GM12878 (cell line): Measurements from ENCODE around the gene SLC22A23.

Source experiments
- CHD2 ChIP-seq: IDR thresholded peaks from 2 replicates; pipeline ENCODE4 v1.6.1; 2011; ENCODE audit warnings: low read depth, low read length, improper control_type of control experiment, borderline replicate concordance
- CREB1 ChIP-seq: IDR thresholded peaks from 2 replicates; pipeline ENCODE4 v1.6.1; 2012; ENCODE audit warnings: low read depth, mild to moderate bottlenecking, inconsistent platforms
- EZH2 ChIP-seq: IDR thresholded peaks from 2 replicates; pipeline ENCODE4 v1.6.1; 2012; ENCODE audit warnings: low read depth, mild to moderate bottlenecking, control low read depth, inconsistent platforms, low read length, borderline replicate concordance; ENCODE audit not compliant: control insufficient read depth
- MXI1 ChIP-seq: fragments of 150-350 bp; IDR thresholded peaks from 2 replicates; pipeline ENCODE4 v1.6.1; 2011; ENCODE audit warnings: low read depth, mild to moderate bottlenecking, inconsistent platforms, low read length, improper control_type of control experiment
- POLR2AphosphoS2 ChIP-seq: IDR thresholded peaks from 2 replicates; pipeline ENCODE4 v1.6.1; 2011; ENCODE audit warnings: low read depth, mild to moderate bottlenecking, low read length, improper control_type of control experiment, moderate library complexity
- RFX5 ChIP-seq: IDR thresholded peaks from 2 replicates; pipeline ENCODE4 v1.6.1; 2011; ENCODE audit warnings: low read depth, low read length, improper control_type of control experiment
- SMC3 ChIP-seq: IDR thresholded peaks from 2 replicates; pipeline ENCODE4 v1.6.1; 2011; ENCODE audit warnings: low read length, improper control_type of control experiment, borderline replicate concordance
- SP1 ChIP-seq: IDR thresholded peaks from one replicate; pipeline ENCODE4 v1.6.1; 2011; ENCODE audit warnings: low read depth, low read length
- SUZ12 ChIP-seq: fragments of 200-600 bp; sonication (generic); IDR thresholded peaks from one replicate; pipeline ENCODE4 v1.6.1; 2018; ENCODE audit warnings: antibody characterized with exemption, mild to moderate bottlenecking; ENCODE audit not compliant: unreplicated experiment
- TF ChIP-seq, protein P1 (sequence below), 3 experiments: IDR thresholded peaks in 2 of 3; conservative IDR thresholded peaks in 1 of 3; 2 replicates each; pipeline ENCODE4 v1.5.1; 2011; ENCODE audit warnings: low read depth in 3 of 3, low read length in 3 of 3, mild to moderate bottlenecking in 3 of 3, control low read depth in 2 of 3, moderate library complexity in 2 of 3, inconsistent platforms in 1 of 3, mixed read lengths in 1 of 3; ENCODE audit not compliant: control insufficient read depth in 2 of 3, insufficient read depth in 1 of 3; ENCODE audit errors: extremely low read depth in 1 of 3
- TF ChIP-seq, protein P2 (sequence below): IDR thresholded peaks from 2 replicates; pipeline ENCODE4 v1.6.1; 2012; ENCODE audit warnings: improper control_type of control experiment, low read depth, low read length; ENCODE audit not compliant: insufficient replicate concordance

DNA sequence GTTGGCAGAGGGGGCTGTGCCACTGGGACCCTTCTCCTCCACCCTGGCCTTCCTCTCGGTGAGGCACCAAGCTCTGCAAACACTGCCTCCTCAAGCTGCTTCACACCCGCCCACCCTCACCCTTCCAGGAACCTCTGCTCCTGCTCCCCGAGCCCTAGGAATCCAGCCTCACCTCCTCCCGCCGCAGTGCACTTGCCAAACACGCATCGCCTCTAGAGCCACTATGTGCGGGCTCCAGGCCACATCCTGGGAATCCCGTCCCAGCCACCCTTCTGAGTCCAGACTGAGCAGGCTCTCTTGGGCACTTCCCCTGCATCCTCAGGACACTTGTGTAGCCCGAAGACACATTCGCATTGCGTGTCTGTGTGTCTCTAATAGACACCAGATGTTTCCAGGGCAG lies 179.6 kb downstream of the SLC22A23 start:
- TF ChIP-seq, protein P1, sequence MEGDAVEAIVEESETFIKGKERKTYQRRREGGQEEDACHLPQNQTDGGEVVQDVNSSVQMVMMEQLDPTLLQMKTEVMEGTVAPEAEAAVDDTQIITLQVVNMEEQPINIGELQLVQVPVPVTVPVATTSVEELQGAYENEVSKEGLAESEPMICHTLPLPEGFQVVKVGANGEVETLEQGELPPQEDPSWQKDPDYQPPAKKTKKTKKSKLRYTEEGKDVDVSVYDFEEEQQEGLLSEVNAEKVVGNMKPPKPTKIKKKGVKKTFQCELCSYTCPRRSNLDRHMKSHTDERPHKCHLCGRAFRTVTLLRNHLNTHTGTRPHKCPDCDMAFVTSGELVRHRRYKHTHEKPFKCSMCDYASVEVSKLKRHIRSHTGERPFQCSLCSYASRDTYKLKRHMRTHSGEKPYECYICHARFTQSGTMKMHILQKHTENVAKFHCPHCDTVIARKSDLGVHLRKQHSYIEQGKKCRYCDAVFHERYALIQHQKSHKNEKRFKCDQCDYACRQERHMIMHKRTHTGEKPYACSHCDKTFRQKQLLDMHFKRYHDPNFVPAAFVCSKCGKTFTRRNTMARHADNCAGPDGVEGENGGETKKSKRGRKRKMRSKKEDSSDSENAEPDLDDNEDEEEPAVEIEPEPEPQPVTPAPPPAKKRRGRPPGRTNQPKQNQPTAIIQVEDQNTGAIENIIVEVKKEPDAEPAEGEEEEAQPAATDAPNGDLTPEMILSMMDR (IDR thresholded peaks at IDR 0.05 in 2 of 3, conservative IDR thresholded peaks at IDR 0.05 in 1 of 3; ENCODE audit: control insufficient read depth in 2 of 3, extremely low read depth in 1 of 3, insufficient read depth in 1 of 3, low read depth in 3 of 3, low read length in 3 of 3) = no peak
- TF ChIP-seq POLR2AphosphoS2 (no peak), EZH2 (no peak), SP1 (no peak), MXI1 (no peak), SMC3 (no peak), SUZ12 (no peak), RFX5 (no peak), CHD2 (no peak), CREB1 (no peak)
- TF ChIP-seq, protein P2, sequence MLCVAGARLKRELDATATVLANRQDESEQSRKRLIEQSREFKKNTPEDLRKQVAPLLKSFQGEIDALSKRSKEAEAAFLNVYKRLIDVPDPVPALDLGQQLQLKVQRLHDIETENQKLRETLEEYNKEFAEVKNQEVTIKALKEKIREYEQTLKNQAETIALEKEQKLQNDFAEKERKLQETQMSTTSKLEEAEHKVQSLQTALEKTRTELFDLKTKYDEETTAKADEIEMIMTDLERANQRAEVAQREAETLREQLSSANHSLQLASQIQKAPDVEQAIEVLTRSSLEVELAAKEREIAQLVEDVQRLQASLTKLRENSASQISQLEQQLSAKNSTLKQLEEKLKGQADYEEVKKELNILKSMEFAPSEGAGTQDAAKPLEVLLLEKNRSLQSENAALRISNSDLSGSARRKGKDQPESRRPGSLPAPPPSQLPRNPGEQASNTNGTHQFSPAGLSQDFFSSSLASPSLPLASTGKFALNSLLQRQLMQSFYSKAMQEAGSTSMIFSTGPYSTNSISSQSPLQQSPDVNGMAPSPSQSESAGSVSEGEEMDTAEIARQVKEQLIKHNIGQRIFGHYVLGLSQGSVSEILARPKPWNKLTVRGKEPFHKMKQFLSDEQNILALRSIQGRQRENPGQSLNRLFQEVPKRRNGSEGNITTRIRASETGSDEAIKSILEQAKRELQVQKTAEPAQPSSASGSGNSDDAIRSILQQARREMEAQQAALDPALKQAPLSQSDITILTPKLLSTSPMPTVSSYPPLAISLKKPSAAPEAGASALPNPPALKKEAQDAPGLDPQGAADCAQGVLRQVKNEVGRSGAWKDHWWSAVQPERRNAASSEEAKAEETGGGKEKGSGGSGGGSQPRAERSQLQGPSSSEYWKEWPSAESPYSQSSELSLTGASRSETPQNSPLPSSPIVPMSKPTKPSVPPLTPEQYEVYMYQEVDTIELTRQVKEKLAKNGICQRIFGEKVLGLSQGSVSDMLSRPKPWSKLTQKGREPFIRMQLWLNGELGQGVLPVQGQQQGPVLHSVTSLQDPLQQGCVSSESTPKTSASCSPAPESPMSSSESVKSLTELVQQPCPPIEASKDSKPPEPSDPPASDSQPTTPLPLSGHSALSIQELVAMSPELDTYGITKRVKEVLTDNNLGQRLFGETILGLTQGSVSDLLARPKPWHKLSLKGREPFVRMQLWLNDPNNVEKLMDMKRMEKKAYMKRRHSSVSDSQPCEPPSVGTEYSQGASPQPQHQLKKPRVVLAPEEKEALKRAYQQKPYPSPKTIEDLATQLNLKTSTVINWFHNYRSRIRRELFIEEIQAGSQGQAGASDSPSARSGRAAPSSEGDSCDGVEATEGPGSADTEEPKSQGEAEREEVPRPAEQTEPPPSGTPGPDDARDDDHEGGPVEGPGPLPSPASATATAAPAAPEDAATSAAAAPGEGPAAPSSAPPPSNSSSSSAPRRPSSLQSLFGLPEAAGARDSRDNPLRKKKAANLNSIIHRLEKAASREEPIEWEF = no peak
